Measurements from ENCODE around the gene ADAM12. TPM values are rescaled to one million over a fixed set of nuclear protein-coding genes. Genes with fewer than 3 reads are reported as not detected.

ADAM12 gene
- total and polyA plus RNA-seq, 2 donors (not counting 3 experiments of a cell fraction or from before 2014, with no cell fraction given), result 0.22 to 0.33 TPM

DNA sequence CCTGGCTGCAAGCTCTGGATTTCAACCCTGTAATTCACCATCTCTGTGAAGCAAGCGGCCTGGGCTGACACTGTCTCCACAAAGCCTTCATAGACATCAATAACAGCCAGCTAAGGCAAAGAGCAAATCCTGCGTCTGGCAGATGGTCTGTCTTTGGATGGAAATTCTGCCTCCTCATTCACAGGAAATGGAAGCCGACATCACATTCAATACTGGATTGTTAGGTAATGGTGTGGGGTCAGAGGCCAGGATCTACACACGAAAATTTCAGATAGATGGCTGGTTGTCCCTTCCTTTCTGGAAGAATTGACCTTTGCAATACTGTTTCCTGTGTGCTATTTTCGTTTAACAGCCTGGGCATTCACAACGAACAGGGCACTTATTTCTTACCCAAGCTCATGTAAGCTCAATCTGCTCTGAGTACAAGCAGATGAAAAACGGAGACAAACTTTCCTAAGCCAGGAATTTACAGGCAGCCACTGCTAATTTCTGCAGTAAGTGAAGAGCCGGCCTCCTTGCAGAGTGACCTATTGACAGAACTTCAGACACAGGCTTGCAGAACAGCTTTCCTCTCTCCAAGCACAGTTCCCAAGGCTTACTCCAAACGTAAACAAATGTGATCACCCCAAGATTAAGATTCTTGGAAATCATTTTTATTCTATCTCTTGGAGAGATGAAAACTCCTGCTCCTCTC lies 3.1 kb upstream of the ADAM12 start:
- H3K4me2 ChIP-seq (ENCODE audit: insufficient read depth, low read length), result no peak overlapping the region
- ChIA-PET CTCF (no interaction called here), POLR2A (no interaction called here)
- H3K9me1 ChIP-seq (replicated peaks; ENCODE audit: control insufficient read depth, extremely low read depth, insufficient read depth, low read length), result no peaks in the 10 kb centered on the region
- no peaks in the 10 kb centered on the region for H3K4me1 ChIP-seq (ENCODE audit: control insufficient read depth, extremely low read depth, insufficient read depth, low read length)
- DNase-seq (ENCODE audit: low read depth, low spot score) (no peak), FAIRE-seq (no peak)
- peaks cover 3 to 22% of the 10 kb centered on the region in 2 experiments for H3K27me3 ChIP-seq (ENCODE audit: control insufficient read depth in 2 of 2, insufficient read depth in 2 of 2, low read length in 2 of 2)
- no peak overlapping the region for H3K4me3 ChIP-seq (replicated peaks in 1 of 3; ENCODE audit: insufficient read depth in 1 of 3, low read depth in 1 of 3, low read length in 3 of 3)
- intact Hi-C loops (cut with micrococcal nuclease) (no loop called here), dilution Hi-C loops (cut with MboI; ENCODE audit: extremely low pct_ligation_motif_present, low sequenced_read_pairs) (no loop called here)
- no peak overlapping the region for H3K9ac ChIP-seq (replicated peaks; ENCODE audit: extremely low read depth, insufficient read depth, low read length)
- H4K20me1 ChIP-seq (replicated peaks; ENCODE audit: control insufficient read depth, extremely low read depth, insufficient read depth, low read length), result no peaks in the 10 kb centered on the region
- no TSS peak for BruUV-seq (replicated peaks)
- no peak overlapping the region for H3K27ac ChIP-seq (ENCODE audit: insufficient read depth, low read depth, low read length)
- H3K9me3 ChIP-seq (replicated peaks; ENCODE audit: control insufficient read depth, insufficient read depth, low read length), result no peaks in the 10 kb centered on the region
- H2AFZ ChIP-seq (ENCODE audit: low read depth, low read length), result no peak overlapping the region
- TF ChIP-seq, protein P1, sequence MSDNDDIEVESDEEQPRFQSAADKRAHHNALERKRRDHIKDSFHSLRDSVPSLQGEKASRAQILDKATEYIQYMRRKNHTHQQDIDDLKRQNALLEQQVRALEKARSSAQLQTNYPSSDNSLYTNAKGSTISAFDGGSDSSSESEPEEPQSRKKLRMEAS (IDR thresholded peaks at IDR 0.05; ENCODE audit: insufficient read depth, insufficient read length), result no peak
- TF ChIP-seq GATA2 (IDR thresholded peaks at IDR 0.05; ENCODE audit: insufficient read depth, insufficient read length, low read depth, low read length) (no peak), POLR2A (IDR thresholded peaks at IDR 0.05; ENCODE audit: low read depth, low read length) (no peak), MYC (IDR thresholded peaks at IDR 0.05; ENCODE audit: low read depth, low read length) (no peak)
- no peaks in the 10 kb centered on the region for H3K79me2 ChIP-seq (ENCODE audit: control insufficient read depth, insufficient read depth, low read length)
- H3K36me3 ChIP-seq (ENCODE audit: control insufficient read depth in 2 of 2, extremely low read depth in 1 of 2, insufficient read depth in 2 of 2, low read length in 2 of 2), result no peaks in the 10 kb centered on the region

DNA sequence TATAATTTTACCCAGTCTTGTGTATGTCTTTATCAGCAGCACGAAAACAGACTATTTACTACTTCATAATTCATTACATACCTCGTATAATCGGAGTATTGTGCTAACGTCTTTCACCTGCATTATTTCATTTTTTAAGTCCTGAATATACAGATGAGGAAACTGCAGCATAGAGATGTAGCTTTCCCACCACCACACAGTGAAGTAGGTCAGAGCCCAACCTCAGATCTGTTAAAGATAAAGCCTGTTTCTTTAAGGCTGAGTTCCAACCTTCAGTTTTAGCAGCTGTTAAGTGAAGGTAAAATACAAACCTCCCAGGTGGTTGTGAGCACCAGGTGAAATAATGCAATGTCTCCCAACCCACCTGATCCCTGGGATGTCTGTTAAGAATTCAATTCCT lies 2.0 kb upstream of the ADAM12 start:
- intact Hi-C loops (cut with micrococcal nuclease), result no loop called here
- Histone ChIP-seq H3K79me2 (ENCODE audit: control insufficient read depth, insufficient read depth, low read length) (no peaks in the 10 kb centered on the region), H3K4me1 (ENCODE audit: control insufficient read depth, extremely low read depth, insufficient read depth, low read length) (no peaks in the 10 kb centered on the region), H3K9me1 (replicated peaks; ENCODE audit: control insufficient read depth, extremely low read depth, insufficient read depth, low read length) (no peaks in the 10 kb centered on the region), H4K20me1 (replicated peaks; ENCODE audit: control insufficient read depth, extremely low read depth, insufficient read depth, low read length) (no peaks in the 10 kb centered on the region), H3K4me2 (ENCODE audit: insufficient read depth, low read length) (no peak overlapping the region), H3K27me3 (ENCODE audit: control insufficient read depth in 2 of 2, insufficient read depth in 2 of 2, low read length in 2 of 2) (peaks cover 3 to 22% of the 10 kb centered on the region in 2 experiments), H3K36me3 (ENCODE audit: control insufficient read depth in 2 of 2, extremely low read depth in 1 of 2, insufficient read depth in 2 of 2, low read length in 2 of 2) (no peaks in the 10 kb centered on the region), H3K9ac (replicated peaks; ENCODE audit: extremely low read depth, insufficient read depth, low read length) (no peak overlapping the region), H2AFZ (ENCODE audit: low read depth, low read length) (no peak overlapping the region), H3K27ac (ENCODE audit: insufficient read depth, low read depth, low read length) (no peak overlapping the region), H3K9me3 (replicated peaks; ENCODE audit: control insufficient read depth, insufficient read depth, low read length) (no peaks in the 10 kb centered on the region), H3K4me3 (replicated peaks in 1 of 3; ENCODE audit: insufficient read depth in 1 of 3, low read depth in 1 of 3, low read length in 3 of 3) (no peak overlapping the region)
- no peak for DNase-seq (ENCODE audit: low read depth, low spot score)
- no peak for FAIRE-seq
- BruUV-seq (replicated peaks), result no TSS peak
- dilution Hi-C loops (cut with MboI; ENCODE audit: extremely low pct_ligation_motif_present, low sequenced_read_pairs), result no loop called here
- TF ChIP-seq, protein P2, sequence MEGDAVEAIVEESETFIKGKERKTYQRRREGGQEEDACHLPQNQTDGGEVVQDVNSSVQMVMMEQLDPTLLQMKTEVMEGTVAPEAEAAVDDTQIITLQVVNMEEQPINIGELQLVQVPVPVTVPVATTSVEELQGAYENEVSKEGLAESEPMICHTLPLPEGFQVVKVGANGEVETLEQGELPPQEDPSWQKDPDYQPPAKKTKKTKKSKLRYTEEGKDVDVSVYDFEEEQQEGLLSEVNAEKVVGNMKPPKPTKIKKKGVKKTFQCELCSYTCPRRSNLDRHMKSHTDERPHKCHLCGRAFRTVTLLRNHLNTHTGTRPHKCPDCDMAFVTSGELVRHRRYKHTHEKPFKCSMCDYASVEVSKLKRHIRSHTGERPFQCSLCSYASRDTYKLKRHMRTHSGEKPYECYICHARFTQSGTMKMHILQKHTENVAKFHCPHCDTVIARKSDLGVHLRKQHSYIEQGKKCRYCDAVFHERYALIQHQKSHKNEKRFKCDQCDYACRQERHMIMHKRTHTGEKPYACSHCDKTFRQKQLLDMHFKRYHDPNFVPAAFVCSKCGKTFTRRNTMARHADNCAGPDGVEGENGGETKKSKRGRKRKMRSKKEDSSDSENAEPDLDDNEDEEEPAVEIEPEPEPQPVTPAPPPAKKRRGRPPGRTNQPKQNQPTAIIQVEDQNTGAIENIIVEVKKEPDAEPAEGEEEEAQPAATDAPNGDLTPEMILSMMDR (IDR thresholded peaks at IDR 0.05; ENCODE audit: extremely low read depth in 1 of 2, insufficient read depth in 1 of 2, low read depth in 1 of 2, low read length in 2 of 2), result no peak
- ChIA-PET POLR2A (no interaction called here), CTCF (no interaction called here)
